Endothelial cell of umbilical vein (primary cell): ENCODE data around the gene TXN.

Experiments
- EZH2 ChIP-seq: IDR thresholded peaks from 2 replicates; pipeline ENCODE4 v1.6.1; 2012; ENCODE audit warnings: borderline replicate concordance, low read depth, mild to moderate bottlenecking, moderate library complexity, low read length, inconsistent platforms; ENCODE audit not compliant: severe bottlenecking
- FOS ChIP-seq: IDR thresholded peaks from 2 replicates; pipeline ENCODE4 v1.6.1; 2011; ENCODE audit warnings: mild to moderate bottlenecking, low read length, moderate library complexity, borderline replicate concordance; ENCODE audit not compliant: insufficient read depth
- GATA2 ChIP-seq: IDR thresholded peaks from 2 replicates; pipeline ENCODE4 v1.7.0; 2011; ENCODE audit warnings: low read depth, mild to moderate bottlenecking, moderate library complexity, mixed read lengths, low read length; ENCODE audit not compliant: insufficient read length, insufficient read depth
- JUN ChIP-seq: IDR thresholded peaks from 2 replicates; pipeline ENCODE4 v1.6.1; 2011; ENCODE audit warnings: borderline replicate concordance, low read depth; ENCODE audit not compliant: insufficient read length, insufficient read depth
- MYC ChIP-seq: IDR thresholded peaks from one replicate; pipeline ENCODE4 v1.6.1; 2011; ENCODE audit warnings: mild to moderate bottlenecking, low read depth, low read length
- POLR2A ChIP-seq: IDR thresholded peaks from 2 replicates; pipeline ENCODE4 v1.6.1; 2012; ENCODE audit warnings: low read depth, mild to moderate bottlenecking, control low read depth, low read length
- POLR2AphosphoS5 ChIP-seq: IDR thresholded peaks from 2 replicates; pipeline ENCODE4 v1.6.1; 2012; ENCODE audit warnings: low read depth, mild to moderate bottlenecking, control low read depth, low read length, moderate library complexity; ENCODE audit not compliant: insufficient read depth
- TF ChIP-seq, protein P1 (sequence below), 2 donors: IDR thresholded peaks; 1 replicate in 1 of 2; 2 replicates in 1 of 2; pipeline ENCODE4 v1.5.1; 2011; ENCODE audit warnings: low read length in 2 of 2, mild to moderate bottlenecking in 2 of 2, moderate library complexity in 2 of 2, control low read depth in 1 of 2, inconsistent platforms in 1 of 2, low read depth in 1 of 2; ENCODE audit not compliant: insufficient read depth in 1 of 2; ENCODE audit errors: extremely low read depth in 1 of 2
- TF ChIP-seq, protein P2 (sequence below): IDR thresholded peaks from 2 replicates; pipeline ENCODE4 v1.6.1; 2011; ENCODE audit not compliant: insufficient read depth, insufficient read length

DNA sequence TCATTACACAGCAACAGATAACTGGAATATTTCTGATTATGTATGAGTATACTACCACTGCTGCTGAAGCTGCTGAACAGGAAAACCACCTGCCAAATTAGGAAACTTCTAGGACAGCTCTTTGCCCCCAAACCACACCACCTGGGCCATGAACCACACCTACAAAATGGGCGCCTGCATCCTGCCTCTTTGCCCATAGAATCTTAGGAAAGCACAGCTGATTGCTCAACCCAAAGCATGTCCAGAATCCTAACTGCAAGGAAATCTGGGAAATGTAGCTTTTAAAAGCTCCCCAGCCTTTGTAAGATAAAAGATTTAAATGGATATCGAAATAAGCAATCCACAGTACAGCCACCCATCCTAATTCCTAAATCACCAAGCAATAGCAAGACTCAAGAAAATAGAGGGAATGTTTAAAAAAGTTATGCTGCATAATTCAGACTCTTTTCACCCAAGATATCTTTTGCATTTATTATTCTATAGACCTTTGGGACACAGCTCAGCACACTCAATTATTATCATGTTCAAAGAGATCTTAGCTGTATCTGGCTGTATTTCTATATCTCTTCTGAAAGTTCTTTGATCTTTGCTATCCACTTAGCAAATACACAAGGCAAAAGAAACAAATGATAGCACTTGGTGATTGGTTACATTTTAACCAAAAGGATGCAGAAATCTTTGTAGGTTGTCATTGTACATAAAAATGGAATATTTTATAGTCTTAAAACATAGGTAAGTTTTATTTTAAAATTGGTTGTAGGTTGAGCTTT lies 41.5 kb downstream of the TXN start:
- no peak for TF ChIP-seq FOS
- no peak for TF ChIP-seq POLR2A
- no peak for TF ChIP-seq MYC
- no peak for TF ChIP-seq EZH2
- TF ChIP-seq POLR2AphosphoS5: no peak
- TF ChIP-seq, protein P1, sequence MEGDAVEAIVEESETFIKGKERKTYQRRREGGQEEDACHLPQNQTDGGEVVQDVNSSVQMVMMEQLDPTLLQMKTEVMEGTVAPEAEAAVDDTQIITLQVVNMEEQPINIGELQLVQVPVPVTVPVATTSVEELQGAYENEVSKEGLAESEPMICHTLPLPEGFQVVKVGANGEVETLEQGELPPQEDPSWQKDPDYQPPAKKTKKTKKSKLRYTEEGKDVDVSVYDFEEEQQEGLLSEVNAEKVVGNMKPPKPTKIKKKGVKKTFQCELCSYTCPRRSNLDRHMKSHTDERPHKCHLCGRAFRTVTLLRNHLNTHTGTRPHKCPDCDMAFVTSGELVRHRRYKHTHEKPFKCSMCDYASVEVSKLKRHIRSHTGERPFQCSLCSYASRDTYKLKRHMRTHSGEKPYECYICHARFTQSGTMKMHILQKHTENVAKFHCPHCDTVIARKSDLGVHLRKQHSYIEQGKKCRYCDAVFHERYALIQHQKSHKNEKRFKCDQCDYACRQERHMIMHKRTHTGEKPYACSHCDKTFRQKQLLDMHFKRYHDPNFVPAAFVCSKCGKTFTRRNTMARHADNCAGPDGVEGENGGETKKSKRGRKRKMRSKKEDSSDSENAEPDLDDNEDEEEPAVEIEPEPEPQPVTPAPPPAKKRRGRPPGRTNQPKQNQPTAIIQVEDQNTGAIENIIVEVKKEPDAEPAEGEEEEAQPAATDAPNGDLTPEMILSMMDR (IDR thresholded peaks at IDR 0.05; ENCODE audit: extremely low read depth in 1 of 2, insufficient read depth in 1 of 2, low read depth in 1 of 2, low read length in 2 of 2): no peak
- no peak for TF ChIP-seq GATA2
- no peak for TF ChIP-seq JUN
- TF ChIP-seq, protein P2, sequence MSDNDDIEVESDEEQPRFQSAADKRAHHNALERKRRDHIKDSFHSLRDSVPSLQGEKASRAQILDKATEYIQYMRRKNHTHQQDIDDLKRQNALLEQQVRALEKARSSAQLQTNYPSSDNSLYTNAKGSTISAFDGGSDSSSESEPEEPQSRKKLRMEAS: no peak
